GM19467 (cell line): Measurements from ENCODE around the gene TEX22.
"Not testable (repeated sequence)": the region's sequence is repeated elsewhere in the genome, so short reads cannot be mapped to it uniquely, and the experiment has no call there.

Experiments used
- ATAC-seq: cut with Tn5 transposase; IDR thresholded peaks from one replicate; pipeline ENCODE4 v1.9.1; 2021; ENCODE audit warnings: mild to moderate bottlenecking, moderate library complexity; ENCODE audit not compliant: unreplicated experiment

TEX22 gene, protein sequence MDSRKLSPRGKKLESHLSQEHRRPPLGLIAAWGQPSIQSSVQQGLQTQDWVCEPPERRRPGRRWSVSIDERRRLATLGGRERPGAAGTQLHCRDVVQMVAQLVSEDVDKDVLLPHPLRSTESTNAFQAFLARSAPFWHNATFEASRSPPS

DNA sequence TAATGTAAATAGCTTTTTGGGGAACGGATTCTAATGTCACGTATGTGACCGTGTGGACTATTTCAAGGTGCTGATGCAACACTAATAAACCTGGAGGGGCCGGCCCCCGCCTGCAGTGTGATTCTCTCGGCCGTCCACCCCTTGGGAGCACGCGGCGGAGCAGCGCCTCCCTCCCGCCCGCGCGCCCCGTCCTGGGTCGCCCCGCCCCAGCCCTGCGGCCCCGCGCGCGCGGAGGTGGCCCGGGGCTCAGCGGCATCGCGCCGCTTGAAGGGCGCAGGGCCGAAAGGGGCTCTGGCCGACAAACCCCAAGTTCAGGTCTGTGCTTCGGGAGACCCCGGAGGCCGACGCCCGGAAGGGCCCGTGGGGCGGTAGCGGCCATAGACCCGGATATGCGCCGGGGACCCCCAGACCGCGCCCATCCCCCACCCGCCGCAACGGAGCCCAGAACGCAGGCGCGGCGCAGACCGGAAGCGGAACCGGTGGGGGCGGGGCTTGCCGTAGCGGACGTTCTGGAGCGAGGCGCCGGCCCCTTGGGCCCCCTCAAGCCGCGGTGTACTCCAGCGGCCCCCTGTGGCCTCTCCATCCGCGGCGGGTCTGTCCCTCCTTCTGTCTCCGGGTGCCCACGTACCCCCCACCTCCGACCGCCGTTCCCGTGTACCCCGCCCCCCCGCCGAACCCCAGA is at the start of gene TEX22:
TSS of gene TEX22 (plus strand) at position 495 of the 682 bp plus-strand sequence. CDS start 803 bp downstream, outside the sequence.
- ATAC-seq, result peak; percentile 67

DNA sequence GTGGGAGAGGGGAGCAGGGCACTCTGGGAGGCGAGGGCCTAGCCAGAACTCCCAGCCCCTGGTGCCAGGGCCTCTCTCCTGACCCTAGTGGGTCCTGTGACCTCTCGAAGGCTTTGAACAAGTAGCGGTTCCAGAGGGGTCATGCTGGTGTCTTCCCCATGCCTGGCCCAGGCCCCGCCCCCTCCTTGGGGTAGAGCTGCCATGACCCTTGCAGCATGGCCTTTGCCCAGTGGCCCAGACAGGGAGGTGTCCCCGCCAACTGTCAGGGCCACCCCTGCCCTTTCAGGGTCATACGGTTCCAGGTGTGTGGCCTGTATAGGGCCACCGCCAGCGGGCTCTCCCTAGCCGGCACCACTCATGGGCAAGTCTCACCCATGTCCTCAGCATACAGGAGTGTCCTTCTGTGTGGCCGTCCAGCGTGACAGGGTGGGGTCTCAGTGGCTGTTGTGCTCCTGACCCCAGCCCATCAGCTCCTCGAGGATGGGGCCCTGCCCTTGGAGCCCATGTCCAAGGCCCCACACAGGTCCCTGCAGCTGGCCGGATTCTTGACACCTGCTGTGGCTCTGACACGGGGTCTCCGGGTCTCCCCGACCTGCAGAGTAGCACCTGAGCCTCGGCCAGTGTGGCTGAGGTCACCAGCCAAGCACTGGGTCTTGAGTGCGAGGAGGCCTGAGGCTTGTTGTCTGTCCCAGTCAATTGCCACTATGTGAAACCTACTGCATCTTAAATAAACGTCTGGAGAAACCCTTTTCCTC is 49.2 kb upstream of the TEX22 start:
- no peak for ATAC-seq

DNA sequence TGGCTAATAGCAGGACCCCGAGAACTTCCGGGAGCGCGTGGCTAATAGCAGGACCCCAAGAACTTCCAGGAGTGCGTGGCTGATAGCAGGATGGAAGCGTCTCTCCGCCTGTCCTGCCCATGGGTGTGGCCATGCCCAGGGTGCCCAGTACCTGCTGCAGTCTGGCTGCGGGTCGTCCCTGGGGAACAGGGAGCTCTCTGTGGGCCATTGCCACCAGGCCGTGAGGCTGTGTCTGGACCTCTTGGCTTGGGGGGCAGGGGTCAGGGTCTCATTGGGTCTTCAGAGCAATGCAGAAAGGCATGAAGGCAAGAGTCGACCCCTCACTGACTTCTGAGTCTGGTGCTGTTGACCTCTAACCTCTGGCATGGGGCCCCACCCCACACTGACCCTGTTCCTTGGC is 48.3 kb upstream of the TEX22 start:
- no peak for ATAC-seq

- ATAC-seq, result no peak
These were observed 47.7 kb upstream of the TEX22 start for GRCh38 chr14:105350450-105351244.

DNA sequence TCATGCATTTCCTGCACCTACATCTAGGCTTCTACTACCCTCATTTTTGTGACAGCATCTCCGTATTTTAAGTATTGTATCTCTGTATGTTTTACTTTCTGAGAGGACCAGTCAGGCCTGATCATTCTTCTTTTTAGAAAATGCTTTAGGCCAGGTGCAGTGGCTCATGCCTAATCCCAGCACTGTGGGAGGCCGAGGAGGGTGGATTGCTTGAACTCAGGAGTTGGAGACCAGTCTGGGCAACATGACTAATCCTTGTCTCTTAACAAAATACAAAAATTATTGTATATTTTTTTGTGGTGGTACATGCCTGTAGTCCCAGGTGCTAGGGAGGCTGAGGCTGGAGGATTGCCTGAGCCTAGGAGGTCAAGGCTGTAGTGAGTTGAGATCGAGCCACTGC is 46.9 kb upstream of the TEX22 start:
- no peak for ATAC-seq

- ATAC-seq, result no peak
These were observed 46.2 kb upstream of the TEX22 start for GRCh38 chr14:105351920-105352851.

- no peak for ATAC-seq
These were observed 45.2 kb upstream of the TEX22 start for GRCh38 chr14:105353136-105353535.

- no peak for ATAC-seq
These were observed 43.8 kb upstream of the TEX22 start for GRCh38 chr14:105354541-105354940.

DNA sequence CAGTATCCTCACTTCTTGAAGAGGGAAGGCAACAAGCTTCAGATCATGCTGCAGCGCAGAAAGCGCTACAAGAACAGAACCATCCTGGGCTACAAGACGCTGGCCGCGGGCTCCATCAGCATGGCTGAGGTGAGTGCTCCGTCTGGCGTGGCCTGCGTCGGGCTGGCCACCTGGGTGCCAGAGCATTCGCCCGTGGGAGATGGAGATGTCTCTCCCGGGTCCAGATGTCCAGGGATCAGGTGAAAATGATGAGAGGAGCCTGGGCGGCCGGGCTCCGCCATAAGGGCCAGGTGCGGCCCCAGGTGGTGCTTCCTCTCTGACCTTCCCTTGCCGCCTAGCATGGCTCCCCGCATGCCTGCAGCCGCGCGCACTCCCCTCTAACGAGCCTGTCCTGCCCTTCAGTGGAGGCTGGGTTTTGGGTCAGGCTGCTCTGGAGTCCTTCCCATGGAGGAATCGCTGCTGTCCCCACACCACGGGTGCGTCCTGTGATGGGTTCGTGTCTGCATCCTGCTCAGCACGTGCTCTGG is 43.2 kb upstream of the TEX22 start:
- ATAC-seq, result no peak

DNA sequence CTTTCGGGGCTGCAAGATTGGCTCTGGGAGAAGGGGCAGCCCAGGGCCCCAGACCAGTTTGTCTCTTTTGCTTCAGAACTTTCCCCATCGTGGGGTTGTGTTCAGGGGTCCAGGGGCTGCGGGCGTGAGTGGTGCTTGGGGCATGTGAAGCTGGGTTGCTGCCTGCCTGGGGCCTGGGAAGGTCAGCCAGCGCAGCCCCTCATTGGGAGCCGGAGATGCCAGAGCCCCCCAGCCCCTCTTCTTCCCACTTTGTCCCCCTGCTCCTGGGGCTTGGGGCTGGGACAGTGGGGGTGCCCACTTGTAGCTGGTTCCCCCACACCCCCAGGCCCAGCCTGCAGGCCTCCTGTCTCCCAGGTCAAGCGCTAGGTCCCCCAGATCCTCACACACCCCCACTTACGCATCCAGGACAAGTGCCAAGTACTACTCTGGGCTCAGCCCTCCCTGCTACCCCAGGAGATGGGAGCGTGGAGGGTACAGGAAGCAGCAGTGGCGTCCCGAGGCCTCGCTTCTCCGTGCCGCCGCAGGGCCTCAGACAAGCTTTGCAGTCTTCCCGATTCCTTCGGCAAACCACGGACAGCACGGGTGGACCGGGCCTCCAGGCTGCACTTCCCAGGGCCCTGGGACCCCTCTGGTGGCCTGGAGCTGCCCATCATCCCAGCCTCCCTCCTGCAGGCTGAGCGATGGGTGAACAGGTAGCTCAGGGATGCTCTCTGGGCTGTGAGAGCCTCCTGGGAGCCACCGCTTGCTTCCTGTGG is 42.3 kb upstream of the TEX22 start:
- no peak for ATAC-seq

DNA sequence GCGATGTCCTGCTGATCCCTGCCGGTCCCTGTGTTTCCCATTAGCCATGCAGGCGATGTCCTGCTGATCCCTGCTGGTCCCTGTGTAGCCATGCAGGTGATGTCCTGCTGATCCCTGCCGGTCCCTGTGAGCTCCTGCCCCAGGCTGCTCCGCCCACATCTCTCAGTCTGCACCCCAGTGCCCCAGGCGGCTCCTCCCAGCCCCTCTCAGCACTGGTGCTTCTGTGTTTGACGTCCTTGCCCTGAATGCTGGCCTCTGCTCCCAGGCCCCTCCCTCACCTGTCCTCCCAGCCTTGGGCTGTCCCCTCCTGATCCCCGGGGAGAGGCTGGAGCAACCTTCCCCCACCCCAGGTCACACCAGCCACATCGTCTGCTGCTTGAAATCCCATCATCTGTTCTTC is 41.4 kb upstream of the TEX22 start:
- ATAC-seq, result no peak

GRCh38 chr14:105357626-105358025 is 40.7 kb upstream of the TEX22 start:
- ATAC-seq, result no peak

- no peak for ATAC-seq
These were observed 40.0 kb upstream of the TEX22 start for GRCh38 chr14:105358140-105358846.

GRCh38 chr14:105358943-105359342 is 39.4 kb upstream of the TEX22 start:
- ATAC-seq, result no peak

DNA sequence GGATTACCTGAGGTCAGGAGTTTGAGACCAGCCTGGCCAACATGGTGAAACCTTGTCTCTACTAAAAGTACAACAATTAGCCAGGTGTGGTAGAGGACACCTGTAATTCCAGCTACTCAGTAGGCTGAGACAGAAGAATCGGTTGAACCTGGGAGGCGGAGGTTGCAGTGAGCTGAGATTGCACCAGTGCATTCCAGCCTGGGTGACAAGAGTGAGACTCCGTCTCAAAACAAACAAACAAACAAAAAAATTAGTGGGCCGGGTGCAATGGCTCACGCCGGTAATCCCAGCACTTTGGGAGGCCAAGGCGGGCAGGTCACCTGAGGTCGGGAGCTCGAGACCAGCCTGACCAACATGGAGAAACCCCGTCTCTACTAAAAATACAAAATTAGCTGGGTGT is 36.9 kb upstream of the TEX22 start:
- not testable (repeated sequence) for ATAC-seq

GRCh38 chr14:105363847-105364708 is 34.3 kb upstream of the TEX22 start:
- no peak for ATAC-seq

GRCh38 chr14:105365101-105365500 is 33.2 kb upstream of the TEX22 start:
- no peak for ATAC-seq

- ATAC-seq, result no peak
These were observed 32.7 kb upstream of the TEX22 start for GRCh38 chr14:105365681-105366080.
